ENCODE measurements around the gene THBS4.
A peak's percentile ranks its signal among the peaks of the same experiment; 100 is the strongest.
"Not testable (repeated sequence)": the region's sequence is repeated elsewhere in the genome, so short reads cannot be mapped to it uniquely, and the experiment has no call there.

THBS4 gene

DNA sequence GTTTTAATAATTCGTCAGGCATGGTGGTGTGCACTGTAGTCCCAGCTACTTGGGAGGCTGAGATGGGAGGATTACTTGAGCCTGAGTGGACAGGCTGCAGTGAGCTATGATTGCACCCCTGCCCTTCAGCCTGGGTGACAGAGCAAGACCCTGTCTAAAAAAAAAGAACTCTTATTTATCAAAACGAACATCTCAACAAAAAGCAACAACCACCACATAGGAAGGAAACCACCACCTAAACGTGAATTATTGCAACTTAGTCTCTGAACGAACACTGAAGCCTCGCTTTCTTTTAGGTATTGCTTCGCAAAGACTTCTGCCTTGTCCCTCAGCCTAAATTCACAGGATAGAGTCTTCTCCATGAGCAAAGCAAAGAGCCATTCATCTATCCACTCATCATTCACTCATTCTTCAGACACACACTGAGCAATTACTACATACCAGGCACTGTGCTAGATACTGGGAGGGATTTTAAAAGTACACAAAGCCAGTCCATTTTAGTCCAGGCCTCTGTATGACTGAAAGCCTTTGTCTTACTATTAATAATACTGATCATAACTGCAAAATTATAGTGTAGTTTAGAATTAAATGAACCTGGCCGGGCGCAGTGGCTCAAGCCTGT is 57.4 kb downstream of the THBS4 start:
- DNase-seq (ENCODE audit: low spot score in 2 of 2) = no peak
- no peak for ATAC-seq (replicated peaks; ENCODE audit: extremely low read depth, poor library complexity, severe bottlenecking)
- Mint-ChIP-seq H3K36me3 (ENCODE audit: insufficient read depth) (peaks cover 3% of the 10 kb centered on the region), H3K27ac (ENCODE audit: low read depth) (no peak overlapping the region), H3K9me3 (no peaks in the 10 kb centered on the region), H3K4me3 (no peak overlapping the region), H3K27me3 (no peaks in the 10 kb centered on the region), H3K4me1 (peaks cover 5% of the 10 kb centered on the region)

DNA sequence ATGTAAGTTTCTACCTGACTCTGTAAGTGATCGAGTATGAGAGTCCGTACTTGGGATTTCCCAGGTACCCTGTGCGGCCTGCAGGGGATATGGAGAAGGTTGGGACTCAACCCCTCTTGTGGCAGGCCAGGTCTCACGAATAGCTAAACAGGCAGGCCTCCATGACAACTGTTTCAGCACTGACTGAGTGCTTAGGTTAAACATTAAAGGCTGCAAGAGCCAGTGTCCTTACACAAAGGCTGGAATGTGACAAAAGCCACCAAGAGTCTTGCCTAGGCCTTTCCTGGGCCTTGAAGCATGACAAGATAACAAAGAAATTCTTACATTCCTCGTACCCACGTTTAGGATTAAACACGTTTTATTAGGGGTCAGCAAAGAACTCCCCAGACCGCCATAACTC is 58.6 kb downstream of the THBS4 start:
- no peaks in the 10 kb centered on the region for H3K9me3 Mint-ChIP-seq
- ATAC-seq (replicated peaks; ENCODE audit: extremely low read depth, poor library complexity, severe bottlenecking) (no peak), DNase-seq (ENCODE audit: low spot score in 2 of 2) (no peak)
- H3K4me1 Mint-ChIP-seq = peaks cover 5% of the 10 kb centered on the region
- H3K36me3 Mint-ChIP-seq (ENCODE audit: insufficient read depth) = peaks cover 3% of the 10 kb centered on the region
- H3K4me3 Mint-ChIP-seq = no peak overlapping the region
- no peaks in the 10 kb centered on the region for H3K27me3 Mint-ChIP-seq
- H3K27ac Mint-ChIP-seq (ENCODE audit: low read depth) = no peak overlapping the region

DNA sequence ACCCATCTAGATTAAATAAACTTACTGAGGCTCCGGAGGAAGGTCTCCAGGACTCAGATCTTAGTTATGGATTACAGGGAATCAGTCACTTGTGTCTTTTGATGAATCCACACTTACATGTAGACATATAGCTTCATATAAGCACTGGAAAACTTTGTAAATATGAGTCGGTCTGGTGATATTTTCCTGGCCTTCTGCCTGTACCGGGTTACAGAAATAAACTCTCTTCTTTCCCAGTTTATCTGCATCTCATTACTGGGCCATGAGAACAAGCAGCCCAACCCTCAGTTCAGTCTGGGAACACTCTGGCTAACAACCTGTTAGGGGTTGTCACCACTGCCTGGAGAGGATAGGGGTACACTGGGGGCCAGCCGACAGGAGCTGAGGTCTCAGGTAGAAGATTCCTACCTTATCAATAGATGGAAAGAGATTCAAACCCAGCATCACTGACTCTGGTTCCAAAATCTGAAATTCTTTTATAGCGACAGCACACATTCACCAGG is 59.1 kb downstream of the THBS4 start:
- no peaks in the 10 kb centered on the region for H3K9me3 Mint-ChIP-seq
- ATAC-seq (replicated peaks; ENCODE audit: extremely low read depth, poor library complexity, severe bottlenecking) (no peak), DNase-seq (ENCODE audit: low spot score in 2 of 2) (no peak)
- no peak overlapping the region for H3K27ac Mint-ChIP-seq (ENCODE audit: low read depth)
- H3K4me3 Mint-ChIP-seq = no peak overlapping the region
- H3K27me3 Mint-ChIP-seq = no peaks in the 10 kb centered on the region
- H3K4me1 Mint-ChIP-seq = peaks cover 5% of the 10 kb centered on the region
- peaks cover 3% of the 10 kb centered on the region for H3K36me3 Mint-ChIP-seq (ENCODE audit: insufficient read depth)

DNA sequence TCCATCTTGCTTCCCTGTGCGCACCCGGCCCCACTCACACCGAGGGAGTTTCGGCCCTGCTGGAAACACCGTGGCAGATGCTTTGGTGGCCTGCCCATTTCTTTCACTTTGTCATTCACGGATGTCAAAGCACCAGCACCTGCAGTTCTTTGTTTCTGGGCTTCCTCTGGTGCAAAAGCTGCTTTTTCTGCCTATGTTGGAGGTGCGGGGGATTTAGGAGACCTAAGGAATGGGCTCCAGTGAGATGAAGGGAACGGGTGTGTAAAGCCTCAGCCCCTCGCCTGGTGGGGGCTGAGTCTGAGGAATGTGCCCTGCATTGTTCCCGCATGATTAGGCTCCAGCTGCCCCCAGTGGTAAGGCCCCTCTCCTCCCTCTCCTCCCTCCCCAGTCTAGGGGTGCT is 62.3 kb downstream of the THBS4 start:
- DNase-seq (ENCODE audit: low spot score in 2 of 2) (no peak), ATAC-seq (replicated peaks; ENCODE audit: extremely low read depth, poor library complexity, severe bottlenecking) (no peak)
- Mint-ChIP-seq H3K27ac (ENCODE audit: low read depth) (no peak overlapping the region), H3K4me1 (no peaks in the 10 kb centered on the region), H3K4me3 (no peak overlapping the region), H3K27me3 (no peaks in the 10 kb centered on the region), H3K36me3 (ENCODE audit: insufficient read depth) (peaks cover 3% of the 10 kb centered on the region), H3K9me3 (no peaks in the 10 kb centered on the region)

DNA sequence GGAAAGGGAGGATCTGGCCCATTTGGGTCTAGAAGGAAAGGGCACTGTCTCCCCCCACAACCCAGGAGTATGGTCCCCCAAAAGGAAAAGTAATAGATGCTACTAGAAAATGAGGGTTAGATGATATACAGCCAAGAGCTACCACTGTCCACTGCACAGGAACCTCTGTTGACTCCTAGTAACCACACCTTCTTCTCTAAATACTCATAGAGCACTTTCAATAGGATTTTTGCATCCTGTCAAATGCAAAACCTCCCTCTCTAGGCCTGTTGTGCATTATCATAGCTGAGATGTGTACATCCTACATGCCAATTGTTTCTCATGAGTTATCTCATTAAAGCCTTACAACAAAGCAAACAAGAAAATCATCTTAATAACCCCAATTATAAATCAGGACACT is 66.8 kb downstream of the THBS4 start:
- Mint-ChIP-seq H3K27ac (ENCODE audit: low read depth) (no peak overlapping the region), H3K4me3 (no peak overlapping the region), H3K9me3 (peaks cover 3% of the 10 kb centered on the region), H3K36me3 (ENCODE audit: insufficient read depth) (peaks cover 4% of the 10 kb centered on the region), H3K4me1 (no peaks in the 10 kb centered on the region), H3K27me3 (no peaks in the 10 kb centered on the region)
- ATAC-seq (replicated peaks; ENCODE audit: extremely low read depth, poor library complexity, severe bottlenecking) (no peak), DNase-seq (ENCODE audit: low spot score in 2 of 2) (no peak)

DNA sequence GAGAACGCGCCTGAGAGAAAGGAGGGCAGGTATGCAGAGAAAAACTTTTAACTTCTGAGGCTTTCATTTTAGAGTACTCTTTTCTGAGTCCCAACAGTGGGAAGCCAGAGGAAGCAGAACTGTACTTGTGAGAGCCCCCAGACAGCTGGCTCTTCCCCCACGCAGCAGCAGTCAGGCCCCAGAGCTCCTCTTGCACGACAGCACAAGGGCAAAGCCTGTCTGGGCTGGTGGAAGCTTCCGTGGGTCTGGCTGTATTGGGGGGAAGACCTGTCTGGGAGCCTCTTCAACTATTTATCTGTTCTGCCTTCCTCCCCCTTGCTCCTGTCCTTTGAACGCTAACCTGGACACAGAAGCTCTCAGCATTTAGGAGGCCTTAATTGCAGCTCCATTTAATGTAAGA is 68.2 kb downstream of the THBS4 start:
- ATAC-seq (replicated peaks; ENCODE audit: extremely low read depth, poor library complexity, severe bottlenecking) (no peak), DNase-seq (ENCODE audit: low spot score in 2 of 2) (no peak)
- Mint-ChIP-seq H3K9me3 (peaks cover 6% of the 10 kb centered on the region), H3K4me3 (no peak overlapping the region), H3K27me3 (no peaks in the 10 kb centered on the region), H3K36me3 (ENCODE audit: insufficient read depth) (peaks cover 2% of the 10 kb centered on the region), H3K4me1 (no peaks in the 10 kb centered on the region), H3K27ac (ENCODE audit: low read depth) (no peak overlapping the region)

DNA sequence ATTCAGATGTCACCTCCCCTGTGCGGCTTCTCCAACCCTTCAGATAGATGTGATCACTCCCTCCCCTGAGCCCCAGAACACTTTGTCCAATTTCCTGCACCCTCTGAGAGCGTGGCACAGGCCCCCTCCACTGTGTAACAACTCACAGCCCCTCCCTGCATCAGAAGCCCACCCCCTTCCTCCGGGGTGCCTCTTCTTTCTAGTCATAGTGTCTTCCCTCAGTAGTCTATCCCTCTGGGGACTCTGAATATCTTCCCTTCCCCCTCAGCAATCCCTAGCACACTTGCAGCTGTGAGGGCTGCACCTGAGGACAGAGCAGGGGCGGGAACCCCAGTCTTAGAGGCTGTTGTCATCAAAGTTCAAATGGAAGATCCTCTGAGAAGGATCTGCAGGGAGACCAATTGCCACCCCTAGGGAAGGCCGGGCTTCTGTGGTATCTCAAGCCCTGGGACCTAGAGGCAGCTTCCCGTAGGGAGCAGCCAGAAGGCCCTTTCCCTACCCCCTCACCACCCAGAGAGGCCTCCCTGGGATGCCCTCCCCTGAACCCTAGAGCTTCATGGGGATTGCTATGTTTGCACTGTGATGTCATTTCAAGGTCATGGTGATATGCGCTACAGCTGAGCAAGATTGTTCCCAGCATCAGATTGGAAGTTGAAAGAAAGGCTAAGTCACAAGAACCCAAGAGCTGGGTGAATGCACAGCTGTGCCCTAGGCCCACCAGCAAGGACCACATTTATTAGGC is 70.7 kb downstream of the THBS4 start:
- ATAC-seq (replicated peaks; ENCODE audit: extremely low read depth, poor library complexity, severe bottlenecking) (no peak), DNase-seq (ENCODE audit: low spot score in 2 of 2) (no peak)
- Mint-ChIP-seq H3K27me3 (no peaks in the 10 kb centered on the region), H3K4me3 (no peak overlapping the region), H3K9me3 (peaks cover 6% of the 10 kb centered on the region), H3K36me3 (ENCODE audit: insufficient read depth) (peaks cover 6% of the 10 kb centered on the region), H3K27ac (ENCODE audit: low read depth) (peak overlapping the region; percentile 13), H3K4me1 (no peaks in the 10 kb centered on the region)

DNA sequence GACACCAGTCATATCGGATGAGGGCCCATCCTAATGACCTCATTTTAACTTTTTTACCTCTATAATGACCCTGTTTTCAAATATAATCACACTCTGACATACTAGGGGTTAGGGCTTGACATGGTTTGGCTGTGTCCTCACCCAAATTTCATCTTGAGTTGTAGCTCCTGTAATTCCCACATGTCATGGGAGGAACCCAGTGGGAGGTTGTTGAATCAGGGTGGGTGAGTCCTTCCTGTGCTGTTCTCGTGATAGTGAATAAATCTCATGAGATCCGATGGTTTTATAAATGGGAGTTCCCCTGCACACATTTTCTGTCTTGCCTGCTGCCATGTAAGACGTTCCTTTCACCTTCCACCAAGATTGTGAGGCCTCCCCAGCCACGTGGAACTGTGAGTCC is 71.8 kb downstream of the THBS4 start:
- Mint-ChIP-seq H3K9me3 (peaks cover 6% of the 10 kb centered on the region), H3K36me3 (ENCODE audit: insufficient read depth) (peaks cover 7% of the 10 kb centered on the region), H3K27ac (ENCODE audit: low read depth) (peak overlapping the region; percentile 51), H3K4me3 (no peak overlapping the region), H3K4me1 (no peaks in the 10 kb centered on the region), H3K27me3 (no peaks in the 10 kb centered on the region)
- ATAC-seq (replicated peaks; ENCODE audit: extremely low read depth, poor library complexity, severe bottlenecking) = no peak
- DNase-seq (ENCODE audit: low spot score in 2 of 2) = no peak

DNA sequence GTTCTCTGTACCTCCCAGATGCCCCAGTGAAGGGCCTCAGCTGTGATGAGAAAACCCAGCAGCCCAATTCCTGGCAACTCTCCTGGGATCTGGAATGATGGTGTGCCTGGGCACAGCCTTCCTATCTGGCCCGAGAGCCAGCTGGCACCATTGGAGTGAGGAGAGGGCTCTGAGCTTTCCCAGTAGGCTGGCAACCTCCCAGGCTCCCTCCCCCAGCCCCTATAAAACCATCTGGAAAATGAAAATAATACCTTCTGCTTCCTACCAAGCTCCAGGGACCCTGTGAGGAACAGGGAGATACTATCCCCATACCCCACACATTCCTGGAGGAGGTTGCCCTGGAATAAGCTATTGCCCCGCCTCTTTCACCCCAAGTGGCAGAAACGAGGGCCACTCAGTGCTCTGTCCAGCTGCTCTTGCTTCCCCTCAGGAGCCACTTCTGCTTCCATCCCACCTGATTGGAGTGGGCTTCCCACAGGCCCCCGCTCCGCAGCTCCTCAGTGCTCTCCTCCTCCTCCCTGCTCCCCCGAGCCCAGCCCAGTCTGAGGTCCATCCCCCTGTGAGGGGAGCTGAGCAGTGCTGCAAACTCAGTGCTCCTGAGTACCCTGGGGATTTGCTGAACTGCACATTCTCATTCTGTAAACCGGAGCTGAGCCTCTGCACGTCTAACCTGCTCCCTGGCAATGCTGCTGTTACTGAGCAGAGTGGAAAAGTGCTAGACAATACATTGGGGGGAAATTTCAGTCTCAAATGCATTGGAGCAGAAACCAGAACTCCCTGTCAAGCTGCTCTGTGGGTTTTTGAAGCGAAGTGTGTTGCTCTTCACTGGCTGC is 74.7 kb downstream of the THBS4 start:
- no peaks in the 10 kb centered on the region for H3K27me3 Mint-ChIP-seq
- H3K4me3 Mint-ChIP-seq = no peak overlapping the region
- H3K27ac Mint-ChIP-seq (ENCODE audit: low read depth) = peak overlapping the region; percentile 48
- no peaks in the 10 kb centered on the region for H3K4me1 Mint-ChIP-seq
- no peak for ATAC-seq (replicated peaks; ENCODE audit: extremely low read depth, poor library complexity, severe bottlenecking)
- DNase-seq (ENCODE audit: low spot score in 2 of 2) = no peak
- H3K9me3 Mint-ChIP-seq = peaks cover 6% of the 10 kb centered on the region
- peaks cover 8% of the 10 kb centered on the region for H3K36me3 Mint-ChIP-seq (ENCODE audit: insufficient read depth)

DNA sequence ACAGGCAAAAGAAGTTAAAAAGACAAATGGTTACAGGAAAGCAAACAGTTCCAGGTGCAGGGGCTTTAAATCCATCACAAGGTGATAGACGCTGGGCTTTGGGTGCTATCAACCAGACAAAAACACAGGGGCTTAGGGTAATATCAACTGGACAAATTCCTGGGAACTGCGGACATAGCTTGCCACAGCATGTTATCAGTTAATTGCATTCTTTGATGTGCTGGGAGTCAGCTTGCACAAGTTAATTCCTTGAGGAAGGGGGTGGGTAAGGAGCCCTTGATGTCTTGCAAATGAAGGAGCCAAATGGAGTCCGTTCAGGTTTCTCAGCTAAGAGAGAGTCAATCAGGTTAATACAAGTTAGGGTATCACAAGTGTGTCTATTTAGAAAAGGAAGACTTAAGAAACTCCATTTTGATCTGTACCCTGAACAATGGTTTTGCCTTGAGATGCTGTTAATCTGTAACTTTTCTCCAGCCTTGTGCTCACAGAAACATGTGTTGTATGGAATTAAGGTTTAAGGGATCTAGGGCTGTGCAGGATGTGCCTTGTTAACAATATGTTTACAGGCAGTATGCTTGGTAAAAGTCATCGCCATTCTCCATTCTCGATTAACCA is 76.3 kb downstream of the THBS4 start:
- ATAC-seq (replicated peaks; ENCODE audit: extremely low read depth, poor library complexity, severe bottlenecking); H3K4me1 Mint-ChIP-seq; DNase-seq (ENCODE audit: low spot score in 2 of 2); H3K36me3 Mint-ChIP-seq (ENCODE audit: insufficient read depth); H3K27me3 Mint-ChIP-seq; H3K4me3 Mint-ChIP-seq; H3K9me3 Mint-ChIP-seq; H3K27ac Mint-ChIP-seq (ENCODE audit: low read depth): not testable (repeated sequence)

DNA sequence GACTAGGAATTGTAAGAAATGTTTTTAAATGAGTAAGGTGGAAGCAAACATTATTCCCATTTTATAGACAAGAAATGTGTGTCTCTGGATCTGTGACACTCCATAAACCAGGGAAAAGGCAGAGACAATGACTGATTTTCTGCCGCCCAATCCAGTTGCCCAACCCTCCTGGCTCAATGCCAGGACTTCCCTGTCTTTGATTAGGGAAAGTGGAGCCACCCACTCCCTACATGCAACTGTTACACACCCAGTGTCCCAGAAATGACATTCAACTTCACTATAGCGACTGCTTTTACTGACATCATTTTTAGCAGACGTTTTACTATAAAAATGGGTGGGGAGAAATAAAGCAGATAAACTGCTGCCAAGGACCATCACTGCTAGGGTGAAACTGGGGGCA is 79.7 kb downstream of the THBS4 start:
- Mint-ChIP-seq H3K9me3 (no peaks in the 10 kb centered on the region), H3K4me3 (no peak overlapping the region), H3K27me3 (no peaks in the 10 kb centered on the region), H3K27ac (ENCODE audit: low read depth) (no peak overlapping the region), H3K4me1 (peaks cover 5% of the 10 kb centered on the region), H3K36me3 (ENCODE audit: insufficient read depth) (peaks cover 8% of the 10 kb centered on the region)
- ATAC-seq (replicated peaks; ENCODE audit: extremely low read depth, poor library complexity, severe bottlenecking) (no peak), DNase-seq (ENCODE audit: low spot score in 2 of 2) (no peak)

DNA sequence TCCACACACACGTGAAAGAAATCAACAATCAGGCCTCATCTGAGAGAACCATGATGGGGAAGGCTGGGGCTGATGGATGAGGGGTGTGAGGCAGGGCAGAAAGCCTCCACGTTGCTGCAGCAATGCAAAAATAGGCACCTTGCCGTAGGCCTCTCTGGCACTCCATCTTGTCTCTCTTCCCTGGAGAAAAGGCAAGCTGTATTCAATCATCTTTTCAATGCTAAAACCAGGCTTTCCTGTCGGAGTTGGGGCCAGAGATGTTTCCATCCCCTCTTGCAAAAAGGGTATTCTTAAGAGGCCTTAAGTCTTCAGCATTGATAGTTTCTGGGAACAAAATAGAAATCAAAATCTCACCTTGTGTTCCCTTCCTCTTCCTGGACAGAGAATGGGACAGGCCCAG is 80.9 kb downstream of the THBS4 start:
- Mint-ChIP-seq H3K36me3 (ENCODE audit: insufficient read depth) (peaks cover 4% of the 10 kb centered on the region), H3K9me3 (no peaks in the 10 kb centered on the region), H3K27me3 (no peaks in the 10 kb centered on the region), H3K27ac (ENCODE audit: low read depth) (no peak overlapping the region), H3K4me1 (peaks cover 5% of the 10 kb centered on the region), H3K4me3 (no peak overlapping the region)
- no peak for ATAC-seq (replicated peaks; ENCODE audit: extremely low read depth, poor library complexity, severe bottlenecking)
- DNase-seq (ENCODE audit: low spot score in 2 of 2) = no peak

Measured in central memory CD8-positive, alpha-beta T cell (primary cell).